NCI-H2196 (cell line): Measurements from ENCODE around the gene ARHGAP6.

Experiments used
- DNase-seq: peaks from one replicate; lab custom pipeline; 2025; ENCODE audit not compliant: unreplicated experiment; lab: John Stamatoyannopoulos, UW

Gene ARHGAP6

GRCh38 chrX:11427453-11428071 is 238.2 kb downstream of the ARHGAP6 start:
- no peak for DNase-seq

DNA sequence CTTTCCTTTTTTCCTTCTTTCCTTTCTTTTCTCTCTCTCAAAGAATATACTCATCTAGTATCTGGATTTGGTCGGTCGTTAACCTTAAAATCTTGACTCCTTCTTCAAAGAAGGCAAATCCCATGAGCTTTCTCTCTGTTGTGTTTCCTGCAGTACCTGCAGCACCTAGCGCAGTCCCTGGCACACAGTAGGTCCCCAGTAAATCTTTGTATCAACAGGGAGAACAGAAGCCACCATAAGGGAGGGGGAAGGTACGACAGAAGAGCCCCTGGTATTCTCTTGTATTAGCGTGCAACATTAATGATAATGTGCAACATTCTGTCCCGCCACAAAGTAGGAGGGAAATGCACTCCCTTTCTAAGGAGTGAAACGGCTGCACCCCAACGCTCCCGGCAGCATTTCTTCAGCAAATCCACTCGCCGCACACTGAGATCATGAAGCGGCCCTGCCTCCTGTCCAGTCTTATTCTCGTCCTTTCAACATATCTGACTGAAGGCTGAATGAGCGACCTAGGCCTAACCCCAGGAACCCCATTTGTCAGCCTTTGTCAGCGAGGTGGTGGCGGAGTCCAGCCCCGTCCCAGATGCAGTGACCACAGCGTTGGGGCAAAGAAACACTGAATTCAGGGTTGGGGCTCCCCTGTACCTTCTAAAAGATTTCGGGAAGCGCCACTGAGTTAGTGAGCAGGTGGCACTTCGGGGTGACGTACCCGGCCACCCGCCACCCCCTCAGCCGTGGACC is 238.8 kb downstream of the ARHGAP6 start:
- no peak for DNase-seq

- no peak for DNase-seq
Observed at GRCh38 chrX:11424903-11425674, 240.6 kb downstream of the ARHGAP6 start.

DNA sequence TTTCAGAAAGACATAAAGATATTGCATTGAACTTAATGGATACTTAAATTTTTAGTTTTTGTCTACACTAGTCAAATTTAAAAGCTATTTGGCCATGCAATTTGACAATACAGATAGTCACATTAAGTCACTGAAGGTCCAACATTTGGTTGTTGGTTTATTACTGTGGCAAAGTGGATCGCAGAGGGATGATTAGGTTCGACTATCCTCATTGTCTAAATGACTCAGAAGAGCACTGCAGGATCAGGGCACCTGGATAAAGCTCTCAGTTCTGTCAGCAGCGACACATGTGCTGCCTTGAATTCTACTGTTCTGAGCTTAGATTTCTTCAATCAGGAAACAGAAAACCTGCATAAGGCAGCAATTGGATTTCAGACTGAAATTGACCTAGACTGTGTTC is 241.8 kb downstream of the ARHGAP6 start:
- DNase-seq, result no peak

GRCh38 chrX:11423362-11423818 is 242.3 kb downstream of the ARHGAP6 start:
- no peak for DNase-seq

DNA sequence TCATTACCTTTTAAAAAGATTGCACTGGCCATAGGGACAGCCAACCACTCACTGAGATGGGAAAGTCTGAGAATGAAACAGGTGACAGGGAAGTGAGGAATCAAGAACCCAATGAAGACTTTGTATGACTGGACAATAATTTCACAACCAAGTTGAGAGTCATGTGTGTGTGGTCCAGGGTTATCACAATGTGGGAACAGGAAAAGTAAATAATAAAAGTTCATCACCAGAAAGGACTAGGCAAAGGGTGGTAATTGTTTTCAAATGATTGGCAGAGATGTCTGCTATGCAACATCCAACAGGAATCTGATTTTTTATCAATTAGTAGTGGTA is 243.2 kb downstream of the ARHGAP6 start:
- DNase-seq, result no peak

- no peak for DNase-seq
Observed at GRCh38 chrX:11421805-11422524, 243.8 kb downstream of the ARHGAP6 start.

GRCh38 chrX:11420851-11421250 is 244.9 kb downstream of the ARHGAP6 start:
- no peak for DNase-seq

- DNase-seq, result no peak
Observed at GRCh38 chrX:11419102-11419501, 246.6 kb downstream of the ARHGAP6 start.

- DNase-seq, result no peak
Observed at GRCh38 chrX:11416600-11416999, 249.1 kb downstream of the ARHGAP6 start.

DNA sequence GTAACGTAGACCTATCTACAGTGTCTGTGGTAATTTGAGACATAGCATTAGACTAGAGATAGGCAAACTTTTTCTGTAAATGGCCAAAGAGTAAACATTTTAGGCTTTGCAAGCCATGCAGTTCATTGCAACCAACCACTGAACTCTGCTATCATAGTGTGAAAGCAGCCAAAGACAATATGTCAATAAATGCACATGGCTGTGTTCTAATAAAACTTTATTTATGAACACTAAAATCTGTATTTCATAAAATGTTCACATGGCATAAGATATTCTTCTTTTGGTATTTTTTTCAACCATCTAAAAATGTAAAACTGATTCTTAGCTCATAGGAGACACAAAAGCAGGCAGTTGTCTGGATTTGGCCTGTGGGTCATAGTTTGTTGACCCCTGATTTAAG is 251.6 kb downstream of the ARHGAP6 start:
- DNase-seq, result no peak

- no peak for DNase-seq
Observed at GRCh38 chrX:11412715-11413623, 252.8 kb downstream of the ARHGAP6 start.

DNA sequence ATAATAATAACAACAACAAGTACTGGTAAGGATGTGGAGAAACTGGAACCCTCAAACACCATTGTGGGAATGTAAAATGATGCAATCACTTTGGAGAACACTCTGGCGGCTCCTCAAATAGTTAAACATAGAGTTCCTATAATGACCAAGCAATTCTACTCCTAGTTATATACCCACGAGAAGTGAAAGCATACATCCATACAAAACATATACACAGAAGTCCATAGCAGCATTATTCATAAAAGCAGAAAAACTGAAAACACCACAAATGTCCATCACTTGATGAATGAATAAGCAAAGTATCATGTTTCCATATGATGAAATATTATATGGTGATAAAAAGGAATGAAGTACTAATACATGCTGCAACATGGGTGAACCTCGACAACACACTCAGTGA is 255.8 kb downstream of the ARHGAP6 start:
- no peak for DNase-seq

GRCh38 chrX:11408783-11409182 is 256.9 kb downstream of the ARHGAP6 start:
- no peak for DNase-seq

- DNase-seq, result no peak
Observed at GRCh38 chrX:11408109-11408405, 257.7 kb downstream of the ARHGAP6 start.

DNA sequence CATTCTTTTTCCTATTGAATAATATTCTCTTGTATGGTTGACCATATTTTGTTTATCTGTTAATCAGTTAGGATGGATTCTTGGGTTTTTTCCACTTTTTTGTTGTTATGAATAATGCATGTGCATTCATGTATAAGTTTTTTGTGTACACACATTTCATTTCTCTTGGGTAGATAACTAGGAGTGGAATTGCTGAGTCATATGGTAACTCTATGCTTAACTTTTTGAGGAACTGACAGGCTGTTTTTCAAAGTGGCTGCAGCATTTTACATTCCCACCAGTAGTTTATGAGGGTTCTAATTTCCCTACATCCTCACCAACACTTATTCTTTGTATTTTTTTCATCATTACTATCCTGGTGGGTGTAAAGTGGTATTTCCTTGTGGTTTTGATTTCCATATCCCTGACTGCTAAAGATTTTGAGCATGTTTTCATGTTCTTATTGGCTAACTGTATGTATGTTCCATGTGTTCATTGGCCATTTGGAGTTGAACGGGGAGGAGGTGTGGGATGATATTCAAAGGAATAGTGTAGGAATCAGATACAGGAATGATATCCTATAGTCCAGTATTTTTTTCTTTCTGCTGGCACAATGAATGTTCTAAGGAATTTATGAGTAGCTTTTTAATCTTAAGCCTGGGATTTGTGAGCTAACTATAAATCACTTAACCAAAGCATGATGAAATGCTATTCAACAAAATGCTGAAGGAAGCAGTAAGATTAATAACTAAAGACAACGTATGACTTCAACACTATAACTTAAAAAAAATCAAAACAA is 258.2 kb downstream of the ARHGAP6 start:
- no peak for DNase-seq

GRCh38 chrX:11406109-11406765 is 259.5 kb downstream of the ARHGAP6 start:
- no peak for DNase-seq

GRCh38 chrX:11403631-11404030 is 262.1 kb downstream of the ARHGAP6 start:
- no peak for DNase-seq

DNA sequence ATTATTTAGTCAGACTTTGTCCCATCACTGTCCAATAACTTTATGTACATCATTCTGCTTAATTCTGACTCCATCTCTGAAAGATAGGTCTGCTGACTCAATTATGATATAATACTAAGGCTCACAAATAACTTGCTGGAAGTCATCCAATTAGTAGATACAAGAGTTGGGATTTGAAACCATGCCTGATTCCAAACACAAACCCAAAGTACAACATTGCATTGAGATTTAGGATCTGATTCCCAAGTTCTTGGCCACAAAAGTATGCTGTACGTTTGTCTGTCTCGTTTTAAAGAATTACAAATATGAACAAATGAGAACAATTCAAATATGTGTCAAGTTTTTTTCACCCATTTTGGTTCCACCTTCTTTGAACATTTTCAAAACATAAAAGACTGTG is 263.8 kb downstream of the ARHGAP6 start:
- DNase-seq, result no peak
